GM21717 (cell line): Measurements from ENCODE around the gene NLN.
"Not testable (repeated sequence)": the region's sequence is repeated elsewhere in the genome, so short reads cannot be mapped to it uniquely, and the experiment has no call there.

Experiments used
- ATAC-seq: cut with Tn5 transposase; IDR thresholded peaks from one replicate; pipeline ENCODE4 v1.9.1; 2021; ENCODE audit warnings: mild to moderate bottlenecking, moderate library complexity; ENCODE audit not compliant: unreplicated experiment

NLN gene

GRCh38 chr5:65721720-65722574 lies at the start of gene NLN, which contains the start of gene SGTB:
TSS of gene NLN (plus strand) at chr5:65722205. CDS start at chr5:65722374, 169 bp downstream.
TSS of gene SGTB (minus strand) at chr5:65722109. CDS start at chr5:65720807, 1,302 bp downstream.
- peak; percentile 92 for ATAC-seq

GRCh38 chr5:65672796-65673195 lies 49.2 kb upstream of the NLN start:
- ATAC-seq, result no peak

GRCh38 chr5:65674749-65675148 lies 47.3 kb upstream of the NLN start:
- ATAC-seq, result no peak

GRCh38 chr5:65676056-65676455 lies 45.9 kb upstream of the NLN start:
- not testable (repeated sequence) for ATAC-seq

- no peak for ATAC-seq
Observed at GRCh38 chr5:65682148-65682547, 39.9 kb upstream of the NLN start.

- ATAC-seq, result no peak
Observed at GRCh38 chr5:65693121-65693520, 28.9 kb upstream of the NLN start.

GRCh38 chr5:65695162-65695755 lies 26.7 kb upstream of the NLN start:
- ATAC-seq, result no peak

GRCh38 chr5:65695896-65696295 lies 26.1 kb upstream of the NLN start:
- ATAC-seq, result no peak

GRCh38 chr5:65696892-65697291 lies 25.1 kb upstream of the NLN start:
- no peak for ATAC-seq

- no peak for ATAC-seq
Observed at GRCh38 chr5:65699338-65699737, 22.7 kb upstream of the NLN start.

GRCh38 chr5:65702036-65702435 lies 20.0 kb upstream of the NLN start:
- no peak for ATAC-seq

- ATAC-seq, result no peak
Observed at GRCh38 chr5:65704621-65705239, 17.3 kb upstream of the NLN start.

- ATAC-seq, result no peak
Observed at GRCh38 chr5:65707663-65708062, 14.3 kb upstream of the NLN start.

GRCh38 chr5:65708145-65708544 lies 13.9 kb upstream of the NLN start:
- ATAC-seq, result no peak

- ATAC-seq, result no peak
Observed at GRCh38 chr5:65718576-65719310, 3.3 kb upstream of the NLN start.

GRCh38 chr5:65721050-65721719 lies 820 bp upstream of the NLN start:
- peak; percentile 27 for ATAC-seq

- ATAC-seq, result no peak
Observed at GRCh38 chr5:65722575-65723403, 784 bp downstream of the NLN start.

GRCh38 chr5:65727491-65728156 lies 5.6 kb downstream of the NLN start:
- ATAC-seq, result no peak

- ATAC-seq, result no peak
Observed at GRCh38 chr5:65728218-65728617, 6.2 kb downstream of the NLN start.
